Measurements from ENCODE around the gene PRRG3.

Gene PRRG3

DNA sequence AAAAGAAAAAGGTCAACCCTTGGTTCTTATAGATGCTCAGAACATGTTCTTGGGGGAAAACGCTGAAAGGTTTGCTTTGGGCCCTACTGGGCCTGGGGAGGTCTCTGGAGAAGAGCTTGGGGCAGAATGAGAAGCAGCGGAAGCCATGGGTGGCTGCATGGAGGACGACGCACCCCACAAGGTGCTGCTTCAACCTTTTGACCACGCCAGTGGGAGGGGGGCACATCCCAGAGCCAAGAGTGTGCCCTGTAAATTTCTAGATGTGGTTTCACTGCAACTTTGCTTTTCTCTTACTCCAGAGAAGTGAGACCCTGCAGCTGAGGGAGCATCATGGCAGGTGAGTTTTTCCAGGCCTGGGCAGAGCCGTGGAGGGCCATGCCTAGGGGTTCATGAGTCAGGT, 3.2 kb downstream of the PRRG3 start:
- Histone ChIP-seq H3K4ac (ENCODE audit: low read depth in 1 of 2, low read length in 2 of 2) (no peak overlapping the region), H3K18ac (ENCODE audit: low read depth in 1 of 2, low read length in 2 of 2) (no peak overlapping the region), H3K79me1 (replicated peaks; ENCODE audit: low read length, poor library complexity, severe bottlenecking) (no peaks in the 10 kb centered on the region), H3K27me3 (ENCODE audit: control insufficient read depth in 1 of 2, insufficient read depth in 1 of 2, low read length in 2 of 2) (peaks cover 0 to 26% of the 10 kb centered on the region in 2 experiments), H3K23ac (ENCODE audit: low read length in 2 of 2) (no peak overlapping the region), H4K91ac (ENCODE audit: low read length) (no peak overlapping the region), H3K4me1 (ENCODE audit: control insufficient read depth, insufficient read depth, low read depth, low read length) (no peaks in the 10 kb centered on the region), H2BK15ac (ENCODE audit: low read depth, poor library complexity, severe bottlenecking) (no peak overlapping the region), H3K4me3 (ENCODE audit: insufficient read depth in 1 of 2, low read depth in 1 of 2, low read length in 2 of 2) (no peak overlapping the region), H3K4me2 (ENCODE audit: low read length, poor library complexity, severe bottlenecking) (no peak overlapping the region), H2BK12ac (ENCODE audit: low read length in 2 of 2) (no peak overlapping the region), H3K36me3 (ENCODE audit: control insufficient read depth in 1 of 2, insufficient read depth in 2 of 2, low read depth in 1 of 2, low read length in 2 of 2) (no peaks in the 10 kb centered on the region), H3K9me3 (ENCODE audit: control insufficient read depth, low read length) (no peaks in the 10 kb centered on the region), H4K8ac (ENCODE audit: low read length) (no peak overlapping the region), H3K14ac (ENCODE audit: low read length in 2 of 2) (no peak overlapping the region), H3K9ac (ENCODE audit: low read length) (no peak overlapping the region), H2AFZ (ENCODE audit: low read depth, low read length) (no peak overlapping the region), H2BK120ac (ENCODE audit: low read depth, low read length) (no peak overlapping the region), H2AK5ac (ENCODE audit: low read length, severe bottlenecking) (no peak overlapping the region), H2BK5ac (ENCODE audit: low read depth, low read length, poor library complexity, severe bottlenecking) (no peak overlapping the region), H3K27ac (ENCODE audit: low read length, poor library complexity, severe bottlenecking) (no peak overlapping the region)
- WGBS, result 84% methylated on average over 6 of the region's 6 CpGs
- no peak for DNase-seq

DNA sequence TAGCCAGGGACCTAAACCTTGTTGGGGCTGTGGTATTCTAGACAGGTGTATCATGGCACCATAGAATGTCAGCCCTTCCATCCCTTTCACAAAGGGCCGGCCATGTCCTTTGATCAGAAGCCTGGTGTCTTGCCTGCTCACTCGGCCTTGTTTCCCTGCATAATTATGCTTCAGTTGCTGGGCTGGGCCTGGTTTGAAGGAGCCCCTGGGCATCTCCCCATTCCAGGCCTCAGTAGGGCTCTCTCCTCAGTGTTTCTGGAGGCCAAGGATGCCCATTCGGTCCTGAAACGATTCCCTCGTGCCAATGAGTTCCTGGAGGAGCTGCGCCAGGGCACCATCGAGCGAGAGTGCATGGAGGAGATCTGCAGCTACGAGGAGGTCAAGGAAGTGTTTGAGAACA, 4.5 kb downstream of the PRRG3 start:
- Histone ChIP-seq H3K18ac (ENCODE audit: low read depth in 1 of 2, low read length in 2 of 2) (no peak overlapping the region), H4K91ac (ENCODE audit: low read length) (no peak overlapping the region), H3K27me3 (ENCODE audit: control insufficient read depth in 1 of 2, insufficient read depth in 1 of 2, low read length in 2 of 2) (peaks cover 0 to 24% of the 10 kb centered on the region in 2 experiments), H3K23ac (ENCODE audit: low read length in 2 of 2) (no peak overlapping the region), H2AFZ (ENCODE audit: low read depth, low read length) (no peak overlapping the region), H2AK5ac (ENCODE audit: low read length, severe bottlenecking) (no peak overlapping the region), H3K36me3 (ENCODE audit: control insufficient read depth in 1 of 2, insufficient read depth in 2 of 2, low read depth in 1 of 2, low read length in 2 of 2) (no peaks in the 10 kb centered on the region), H3K4me2 (ENCODE audit: low read length, poor library complexity, severe bottlenecking) (no peak overlapping the region), H3K9ac (ENCODE audit: low read length) (no peak overlapping the region), H3K27ac (ENCODE audit: low read length, poor library complexity, severe bottlenecking) (no peak overlapping the region), H3K4me1 (ENCODE audit: control insufficient read depth, insufficient read depth, low read depth, low read length) (no peaks in the 10 kb centered on the region), H3K14ac (ENCODE audit: low read length in 2 of 2) (no peak overlapping the region), H3K9me3 (ENCODE audit: control insufficient read depth, low read length) (no peaks in the 10 kb centered on the region), H3K4ac (ENCODE audit: low read depth in 1 of 2, low read length in 2 of 2) (no peak overlapping the region), H3K4me3 (ENCODE audit: insufficient read depth in 1 of 2, low read depth in 1 of 2, low read length in 2 of 2) (no peak overlapping the region), H2BK120ac (ENCODE audit: low read depth, low read length) (no peak overlapping the region), H2BK15ac (ENCODE audit: low read depth, poor library complexity, severe bottlenecking) (no peak overlapping the region), H4K8ac (ENCODE audit: low read length) (no peak overlapping the region), H2BK12ac (ENCODE audit: low read length in 2 of 2) (no peak overlapping the region), H2BK5ac (ENCODE audit: low read depth, low read length, poor library complexity, severe bottlenecking) (no peak overlapping the region), H3K79me1 (replicated peaks; ENCODE audit: low read length, poor library complexity, severe bottlenecking) (no peaks in the 10 kb centered on the region)
- 81% methylated on average over 9 of the region's 9 CpGs for WGBS
- DNase-seq, result no peak

DNA sequence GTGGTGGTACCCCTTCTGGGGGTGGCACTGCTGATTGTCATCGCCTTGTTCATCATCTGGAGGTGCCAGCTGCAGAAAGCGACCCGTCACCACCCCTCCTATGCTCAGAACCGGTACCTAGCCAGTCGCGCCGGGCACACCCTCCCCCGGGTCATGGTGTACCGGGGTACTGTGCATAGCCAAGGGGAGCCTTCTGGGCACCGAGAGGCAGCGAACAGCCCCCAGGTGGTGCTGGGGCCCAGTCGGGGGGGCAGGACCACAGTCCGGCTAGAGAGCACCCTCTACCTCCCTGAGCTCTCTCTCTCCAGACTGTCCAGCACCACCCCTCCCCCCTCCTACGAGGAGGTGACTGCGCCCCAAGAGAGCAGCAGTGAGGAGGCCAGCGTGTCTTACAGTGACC, 5.3 kb downstream of the PRRG3 start:
- no peak overlapping the region for H2BK15ac ChIP-seq (ENCODE audit: low read depth, poor library complexity, severe bottlenecking)
- no peak overlapping the region for H2BK12ac ChIP-seq (ENCODE audit: low read length in 2 of 2)
- no peak overlapping the region for H3K4me2 ChIP-seq (ENCODE audit: low read length, poor library complexity, severe bottlenecking)
- no peak overlapping the region for H2BK5ac ChIP-seq (ENCODE audit: low read depth, low read length, poor library complexity, severe bottlenecking)
- H3K4me1 ChIP-seq (ENCODE audit: control insufficient read depth, insufficient read depth, low read depth, low read length), result no peaks in the 10 kb centered on the region
- H3K27ac ChIP-seq (ENCODE audit: low read length, poor library complexity, severe bottlenecking), result no peak overlapping the region
- no peak overlapping the region for H3K4me3 ChIP-seq (ENCODE audit: insufficient read depth in 1 of 2, low read depth in 1 of 2, low read length in 2 of 2)
- 86% methylated on average over 9 of the region's 16 CpGs for WGBS
- H2AK5ac ChIP-seq (ENCODE audit: low read length, severe bottlenecking), result no peak overlapping the region
- no peak overlapping the region for H3K9ac ChIP-seq (ENCODE audit: low read length)
- H3K14ac ChIP-seq (ENCODE audit: low read length in 2 of 2), result no peak overlapping the region
- no peaks in the 10 kb centered on the region for H3K9me3 ChIP-seq (ENCODE audit: control insufficient read depth, low read length)
- no peak overlapping the region for H2AFZ ChIP-seq (ENCODE audit: low read depth, low read length)
- H2BK120ac ChIP-seq (ENCODE audit: low read depth, low read length), result no peak overlapping the region
- no peak overlapping the region for H4K91ac ChIP-seq (ENCODE audit: low read length)
- H3K23ac ChIP-seq (ENCODE audit: low read length in 2 of 2), result no peak overlapping the region
- no peaks in the 10 kb centered on the region for H3K36me3 ChIP-seq (ENCODE audit: control insufficient read depth in 1 of 2, insufficient read depth in 2 of 2, low read depth in 1 of 2, low read length in 2 of 2)
- H3K27me3 ChIP-seq (ENCODE audit: control insufficient read depth in 1 of 2, insufficient read depth in 1 of 2, low read length in 2 of 2), result peaks cover 0 to 32% of the 10 kb centered on the region in 2 experiments
- H3K4ac ChIP-seq (ENCODE audit: low read depth in 1 of 2, low read length in 2 of 2), result no peak overlapping the region
- no peak overlapping the region for H3K18ac ChIP-seq (ENCODE audit: low read depth in 1 of 2, low read length in 2 of 2)
- H4K8ac ChIP-seq (ENCODE audit: low read length), result no peak overlapping the region
- DNase-seq, result no peak
- H3K79me1 ChIP-seq (replicated peaks; ENCODE audit: low read length, poor library complexity, severe bottlenecking), result no peaks in the 10 kb centered on the region

DNA sequence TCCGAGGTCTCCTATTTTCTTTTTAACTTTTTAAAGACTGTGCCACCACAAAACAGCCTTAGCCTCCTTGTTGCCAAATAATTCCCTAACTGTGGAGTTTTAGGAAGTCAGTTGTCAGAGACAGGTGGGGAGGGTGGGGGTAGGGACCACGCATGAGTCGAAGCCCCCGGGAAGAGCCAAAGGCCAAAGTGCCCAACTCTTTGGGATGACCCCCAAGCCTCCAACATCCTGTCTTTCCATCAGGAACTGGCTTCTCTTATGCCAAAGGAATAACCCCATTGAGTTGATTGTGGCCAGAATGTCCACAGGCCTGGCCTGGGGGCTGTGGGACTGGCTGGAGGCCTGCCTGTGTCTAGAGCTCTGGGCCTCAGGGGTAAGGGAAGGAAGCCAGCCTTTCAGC, 5.8 kb downstream of the PRRG3 start:
- Histone ChIP-seq H3K79me1 (replicated peaks; ENCODE audit: low read length, poor library complexity, severe bottlenecking) (no peaks in the 10 kb centered on the region), H3K9ac (ENCODE audit: low read length) (no peak overlapping the region), H3K4me3 (ENCODE audit: insufficient read depth in 1 of 2, low read depth in 1 of 2, low read length in 2 of 2) (no peak overlapping the region), H3K9me3 (ENCODE audit: control insufficient read depth, low read length) (no peaks in the 10 kb centered on the region), H3K4me1 (ENCODE audit: control insufficient read depth, insufficient read depth, low read depth, low read length) (no peaks in the 10 kb centered on the region), H3K23ac (ENCODE audit: low read length in 2 of 2) (no peak overlapping the region), H3K18ac (ENCODE audit: low read depth in 1 of 2, low read length in 2 of 2) (no peak overlapping the region), H4K91ac (ENCODE audit: low read length) (no peak overlapping the region), H2BK12ac (ENCODE audit: low read length in 2 of 2) (no peak overlapping the region), H3K4ac (ENCODE audit: low read depth in 1 of 2, low read length in 2 of 2) (no peak overlapping the region), H2AFZ (ENCODE audit: low read depth, low read length) (no peak overlapping the region), H3K14ac (ENCODE audit: low read length in 2 of 2) (no peak overlapping the region), H2AK5ac (ENCODE audit: low read length, severe bottlenecking) (no peak overlapping the region), H3K27ac (ENCODE audit: low read length, poor library complexity, severe bottlenecking) (no peak overlapping the region), H3K36me3 (ENCODE audit: control insufficient read depth in 1 of 2, insufficient read depth in 2 of 2, low read depth in 1 of 2, low read length in 2 of 2) (no peaks in the 10 kb centered on the region), H4K8ac (ENCODE audit: low read length) (no peak overlapping the region), H3K4me2 (ENCODE audit: low read length, poor library complexity, severe bottlenecking) (no peak overlapping the region), H3K27me3 (ENCODE audit: control insufficient read depth in 1 of 2, insufficient read depth in 1 of 2, low read length in 2 of 2) (peaks cover 0 to 35% of the 10 kb centered on the region in 2 experiments), H2BK15ac (ENCODE audit: low read depth, poor library complexity, severe bottlenecking) (no peak overlapping the region), H2BK120ac (ENCODE audit: low read depth, low read length) (no peak overlapping the region), H2BK5ac (ENCODE audit: low read depth, low read length, poor library complexity, severe bottlenecking) (no peak overlapping the region)
- WGBS, result 94% methylated on average over 3 of the region's 4 CpGs
- no peak for DNase-seq
